ENCODE measurements around the gene CACNA1D. TPM values are rescaled to one million over a fixed set of nuclear protein-coding genes. Genes with fewer than 3 reads are reported as not detected.

CACNA1D gene
- total RNA-seq, 1 donor from 2014 or later: 0.95 TPM

DNA sequence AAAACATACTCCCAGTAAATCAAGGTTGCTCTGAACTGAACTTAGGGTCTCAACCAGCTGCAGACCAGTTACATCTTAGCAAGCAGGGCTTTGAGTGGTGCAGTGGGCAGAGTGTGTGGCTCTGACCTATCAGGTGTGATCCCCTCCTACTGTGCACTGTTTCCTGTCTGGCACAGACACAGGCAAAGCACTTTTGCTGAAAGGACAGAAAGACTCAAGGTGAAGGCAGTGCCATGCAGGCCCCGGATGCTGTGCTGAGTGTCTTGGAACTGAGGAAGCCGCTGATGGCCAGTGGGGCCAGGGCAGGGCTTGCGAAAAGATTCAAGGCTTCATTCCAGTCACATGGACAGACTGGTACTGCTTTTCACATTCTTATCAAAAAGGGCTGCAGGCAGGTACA, 85.2 kb downstream of the CACNA1D start:
- H3K27me3 Mint-ChIP-seq (ENCODE audit: low read depth): peaks cover 10% of the 10 kb centered on the region
- no peaks in the 10 kb centered on the region for H3K36me3 Mint-ChIP-seq (ENCODE audit: low read depth)

GRCh38 chr3:53581671-53582070, 87.3 kb downstream of the CACNA1D start:
- Mint-ChIP-seq H3K4me1 (ENCODE audit: low read depth) (no peaks in the 10 kb centered on the region), H3K36me3 (ENCODE audit: low read depth) (no peaks in the 10 kb centered on the region), H3K27me3 (ENCODE audit: low read depth) (peaks cover 14% of the 10 kb centered on the region), H3K4me3 (ENCODE audit: unreplicated experiment) (no peak overlapping the region), H3K27ac (ENCODE audit: unreplicated experiment) (no peak overlapping the region), H3K9me3 (ENCODE audit: low read depth) (no peaks in the 10 kb centered on the region)
- DNase-seq (ENCODE audit: low spot score): no peak
- no peak for TF ChIP-seq CTCF (IDR thresholded peaks at IDR 0.05)

More for the DNA sequence above, 85.2 kb downstream of the CACNA1D start:
- TF ChIP-seq CTCF (IDR thresholded peaks at IDR 0.05): no peak
- no peak overlapping the region for H3K27ac Mint-ChIP-seq (ENCODE audit: unreplicated experiment)
- no peak for DNase-seq (ENCODE audit: low spot score)
- H3K4me3 Mint-ChIP-seq (ENCODE audit: unreplicated experiment): no peak overlapping the region
- H3K4me1 Mint-ChIP-seq (ENCODE audit: low read depth): no peaks in the 10 kb centered on the region
- no peaks in the 10 kb centered on the region for H3K9me3 Mint-ChIP-seq (ENCODE audit: low read depth)

DNA sequence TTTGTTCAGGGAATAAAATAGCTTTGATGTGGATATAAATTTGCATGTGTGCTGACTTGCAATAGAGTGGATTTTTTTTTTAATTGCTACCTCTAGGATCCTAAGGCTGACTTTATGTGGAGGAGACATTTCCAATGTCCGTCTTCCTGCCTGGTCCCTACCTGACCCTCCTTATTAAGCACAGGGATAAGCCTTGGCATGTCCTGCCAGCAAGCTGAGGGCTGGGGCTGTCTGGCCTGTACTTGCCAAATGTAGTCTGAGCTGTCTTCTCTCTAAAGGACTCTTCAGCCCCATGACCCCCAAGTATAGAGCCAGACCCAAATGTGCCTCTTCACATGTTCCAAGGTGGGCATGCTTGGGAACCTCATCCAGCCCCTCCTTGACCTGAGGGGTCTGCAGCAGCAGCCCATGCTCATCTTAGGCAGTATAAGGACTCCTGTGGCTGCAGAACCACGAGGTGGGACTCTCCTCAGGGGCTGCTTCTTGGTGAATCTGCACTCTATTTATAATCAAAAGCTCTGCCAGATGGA, 88.8 kb downstream of the CACNA1D start:
- H3K27me3 Mint-ChIP-seq (ENCODE audit: low read depth): peaks cover 27% of the 10 kb centered on the region
- H3K4me1 Mint-ChIP-seq (ENCODE audit: low read depth): no peaks in the 10 kb centered on the region
- H3K4me3 Mint-ChIP-seq (ENCODE audit: unreplicated experiment): no peak overlapping the region
- no peak overlapping the region for H3K27ac Mint-ChIP-seq (ENCODE audit: unreplicated experiment)
- no peaks in the 10 kb centered on the region for H3K9me3 Mint-ChIP-seq (ENCODE audit: low read depth)
- DNase-seq (ENCODE audit: low spot score): no peak
- no peak for TF ChIP-seq CTCF (IDR thresholded peaks at IDR 0.05)
- no peaks in the 10 kb centered on the region for H3K36me3 Mint-ChIP-seq (ENCODE audit: low read depth)

DNA sequence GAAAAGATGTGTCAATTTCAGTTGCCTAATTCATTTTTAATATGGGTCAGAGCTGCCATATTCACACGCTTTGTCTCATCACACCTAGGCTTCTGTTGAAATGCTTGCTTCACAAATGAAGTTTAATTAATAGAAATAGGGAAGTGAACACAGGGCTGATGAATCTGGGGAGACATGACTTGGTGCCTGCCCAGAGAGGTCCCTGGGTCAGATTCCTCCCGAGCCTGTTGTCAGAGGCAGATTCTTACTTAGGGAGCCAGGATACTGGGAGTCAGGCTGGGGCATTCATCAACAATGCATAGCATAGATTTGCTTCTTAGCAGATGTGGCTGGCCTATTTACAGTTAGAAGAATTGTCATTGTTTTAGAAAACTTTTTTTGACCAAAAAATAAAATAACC, 90.6 kb downstream of the CACNA1D start:
- DNase-seq (ENCODE audit: low spot score): no peak
- no peak for TF ChIP-seq CTCF (IDR thresholded peaks at IDR 0.05)
- H3K27ac Mint-ChIP-seq (ENCODE audit: unreplicated experiment): no peak overlapping the region
- H3K9me3 Mint-ChIP-seq (ENCODE audit: low read depth): no peaks in the 10 kb centered on the region
- H3K4me3 Mint-ChIP-seq (ENCODE audit: unreplicated experiment): no peak overlapping the region
- H3K4me1 Mint-ChIP-seq (ENCODE audit: low read depth): no peaks in the 10 kb centered on the region
- H3K27me3 Mint-ChIP-seq (ENCODE audit: low read depth): peaks cover 32% of the 10 kb centered on the region
- no peaks in the 10 kb centered on the region for H3K36me3 Mint-ChIP-seq (ENCODE audit: low read depth)

GRCh38 chr3:53585627-53586026, 91.2 kb downstream of the CACNA1D start:
- no peaks in the 10 kb centered on the region for H3K36me3 Mint-ChIP-seq (ENCODE audit: low read depth)
- no peaks in the 10 kb centered on the region for H3K9me3 Mint-ChIP-seq (ENCODE audit: low read depth)
- H3K4me1 Mint-ChIP-seq (ENCODE audit: low read depth): no peaks in the 10 kb centered on the region
- no peak for DNase-seq (ENCODE audit: low spot score)
- no peak overlapping the region for H3K27ac Mint-ChIP-seq (ENCODE audit: unreplicated experiment)
- TF ChIP-seq CTCF (IDR thresholded peaks at IDR 0.05): no peak
- peaks cover 31% of the 10 kb centered on the region for H3K27me3 Mint-ChIP-seq (ENCODE audit: low read depth)
- no peak overlapping the region for H3K4me3 Mint-ChIP-seq (ENCODE audit: unreplicated experiment)
